ENCODE measurements around the gene DCTD.

- TF ChIP-seq POLR2A (IDR thresholded peaks at IDR 0.05; ENCODE audit: low read depth, low read length) (no peak), POLR2AphosphoS5 (IDR thresholded peaks at IDR 0.05; ENCODE audit: low read depth, low read length) (no peak), TAF1 (IDR thresholded peaks at IDR 0.05; ENCODE audit: low read depth, low read length) (no peak), SPI1 (IDR thresholded peaks at IDR 0.05; ENCODE audit: low read depth, low read length) (no peak), PAX5 (IDR thresholded peaks at IDR 0.05; ENCODE audit: insufficient read depth, low read length, severe bottlenecking) (no peak), POU2F2 (IDR thresholded peaks at IDR 0.05; ENCODE audit: low read depth, low read length) (no peak)
Observed at GRCh38 chr4:182893047-182893446, 24.1 kb downstream of the DCTD start.

Measured in GM12891 (cell line).